GM23248 (cell line): ENCODE measurements around the gene CLDN22. TPM values are rescaled to one million over a fixed set of nuclear protein-coding genes. Genes with fewer than 3 reads are reported as not detected.

ENCODE experiments used
- DNase-seq: peaks from one replicate; pipeline ENCODE4 v3.0.0-alpha.2; 2015
- H2AFZ ChIP-seq: fragments of 200-600 bp; sonication (generic); 2 replicates; pipeline ENCODE4 v1.6.1; 2016; ENCODE audit warnings: antibody characterized with exemption
- H3F3A ChIP-seq: fragments of 200-600 bp; sonication (generic); 2 replicates; pipeline ENCODE4 v1.6.1; 2016; ENCODE audit warnings: mild to moderate bottlenecking, antibody characterized with exemption, mixed run types; ENCODE audit not compliant: insufficient read depth
- H3K27ac ChIP-seq: fragments of 200-600 bp; sonication (generic); 2 replicates; pipeline ENCODE4 v1.5.1; 2016; ENCODE audit warnings: mild to moderate bottlenecking
- H3K27me3 ChIP-seq: fragments of 200-600 bp; sonication (generic); replicated peaks from 2 replicates; pipeline ENCODE4 v1.6.1; 2016; ENCODE audit warnings: mild to moderate bottlenecking; ENCODE audit not compliant: insufficient read depth
- H3K36me3 ChIP-seq: fragments of 200-600 bp; sonication (generic); 2 replicates; pipeline ENCODE4 v1.6.1; 2016; ENCODE audit warnings: low read depth, mild to moderate bottlenecking
- H3K4me1 ChIP-seq: fragments of 200-600 bp; sonication (generic); 2 replicates; pipeline ENCODE4 v1.6.1; 2016; ENCODE audit warnings: mild to moderate bottlenecking; ENCODE audit not compliant: insufficient read depth
- H3K4me2 ChIP-seq: fragments of 200-600 bp; sonication (generic); one replicate; pipeline ENCODE4 v1.6.1; 2016; ENCODE audit warnings: mild to moderate bottlenecking; ENCODE audit not compliant: unreplicated experiment
- H3K4me3 ChIP-seq: fragments of 200-600 bp; sonication (generic); 2 replicates; pipeline ENCODE4 v1.5.1; 2016; ENCODE audit warnings: mild to moderate bottlenecking
- H3K79me2 ChIP-seq: fragments of 200-600 bp; sonication (generic); 2 replicates; pipeline ENCODE4 v1.6.1; 2016; ENCODE audit warnings: mild to moderate bottlenecking; ENCODE audit not compliant: insufficient read depth
- H3K9ac ChIP-seq: fragments of 200-600 bp; sonication (generic); 2 replicates; pipeline ENCODE4 v1.6.1; 2016; ENCODE audit warnings: mild to moderate bottlenecking
- H3K9me2 ChIP-seq: fragments of 200-600 bp; sonication (generic); 2 replicates; pipeline ENCODE4 v1.6.1; 2016; ENCODE audit warnings: mixed run types, mild to moderate bottlenecking, moderate library complexity; ENCODE audit not compliant: insufficient read depth
- H3K9me3 ChIP-seq: fragments of 200-600 bp; sonication (generic); one replicate; pipeline ENCODE4 v1.6.1; 2017; ENCODE audit warnings: low read depth
- H4K20me1 ChIP-seq: fragments of 200-600 bp; sonication (generic); 2 replicates; pipeline ENCODE4 v1.6.0; 2016; ENCODE audit not compliant: insufficient read depth
- EZH2 ChIP-seq: fragments of 200-600 bp; sonication (generic); IDR thresholded peaks from 2 replicates; pipeline ENCODE4 v1.6.1; 2018; ENCODE audit warnings: antibody characterized with exemption, mild to moderate bottlenecking; ENCODE audit not compliant: insufficient read depth, poor library complexity, severe bottlenecking
- EZH2phosphoT487 ChIP-seq: fragments of 200-600 bp; sonication (generic); IDR thresholded peaks from 2 replicates; pipeline ENCODE4 v1.6.1; 2018; ENCODE audit warnings: antibody characterized with exemption, moderate library complexity, mild to moderate bottlenecking, low read depth; ENCODE audit not compliant: insufficient read depth
- WGBS, 2 experiments: methylation state at CpG; one replicate each; pipeline ENCODE4 v1.1.6; 2015 to 2017; ENCODE audit warnings: low lambda C conversion rate in 2 of 2, low coverage in 1 of 2; ENCODE audit errors: missing lambda C conversion rate in 2 of 2; 5-methylcytosine and 5-hydroxymethylcytosine counted together
- in situ Hi-C: fragments of 300-500 bp; cut with MboI; formaldehyde crosslinking; loops from 2 replicates; pipeline ENCODE4 v1.15.0; 2020
- polyA plus RNA-seq: library from polyadenylated mRNA; unstranded; fragments of >200 nt; fragmentation: Nextera tagmentation; extraction: Ambion mirVana; gene quantifications from 2 replicates; pipeline ENCODE4 v1.2.1, GENCODE V29; 2016
- total RNA-seq: library from RNA; depleted of rRNA; stranded (reverse); fragments of >200 nt; shearing (Covaris generic); gene quantifications from 2 replicates; pipeline ENCODE4 v1.2.3, GENCODE V29; 2014

CLDN22 gene
- total and polyA plus RNA-seq, 2 experiments from 2014 or later = not detected

GRCh38 chr4:183297675-183298074, 22.4 kb downstream of the CLDN22 start:
- no peaks in the 10 kb centered on the region for H3K4me1 ChIP-seq
- H4K20me1 ChIP-seq = 0 out of 2 replicates have a peak, but pooled peaks cover 4% of the 10 kb centered on the region
- no peak for TF ChIP-seq EZH2phosphoT487
- TF ChIP-seq EZH2 = no peak
- no peak overlapping the region for H3K27ac ChIP-seq
- H3K9me2 ChIP-seq = no peaks in the 10 kb centered on the region
- no peaks in the 10 kb centered on the region for H3K9me3 ChIP-seq
- H2AFZ ChIP-seq = no peak overlapping the region
- no peak for DNase-seq
- H3K36me3 ChIP-seq = peaks cover 59% of the 10 kb centered on the region
- H3K4me2 ChIP-seq = no peak overlapping the region
- 0 out of 2 replicates have a peak, but pooled peaks cover 3% of the 10 kb centered on the region for H3F3A ChIP-seq
- 0 out of 2 replicates have a peak, but pooled peaks cover 6% of the 10 kb centered on the region for H3K79me2 ChIP-seq
- no peak overlapping the region for H3K4me3 ChIP-seq
- no peaks in the 10 kb centered on the region for H3K27me3 ChIP-seq
- in situ Hi-C loops = no loop called here
- no peak overlapping the region for H3K9ac ChIP-seq
- 89 to 96% methylated on average over 3 of the region's 3 CpGs for WGBS, 2 experiments

- Histone ChIP-seq H3K4me1 (no peaks in the 10 kb centered on the region), H3K9me3 (no peaks in the 10 kb centered on the region), H3F3A (peaks cover 6% of the 10 kb centered on the region; the same call in 1 of the 2 replicates), H3K27ac (no peak overlapping the region), H3K27me3 (no peaks in the 10 kb centered on the region), H3K9ac (no peak overlapping the region), H2AFZ (no peak overlapping the region), H3K4me3 (no peak overlapping the region), H3K79me2 (peaks cover 9% of the 10 kb centered on the region; the same call in 1 of the 2 replicates), H3K9me2 (no peaks in the 10 kb centered on the region), H3K4me2 (no peak overlapping the region), H3K36me3 (peaks cover 65% of the 10 kb centered on the region), H4K20me1 (0 out of 2 replicates have a peak, but pooled peaks cover 4% of the 10 kb centered on the region)
- DNase-seq = no peak
- in situ Hi-C loops = no loop called here
- 87% methylated on average over 10 of the region's 10 CpGs for WGBS, 2 experiments
- no peak for TF ChIP-seq EZH2
- TF ChIP-seq EZH2phosphoT487 = no peak
Observed at GRCh38 chr4:183295711-183296110, 24.4 kb downstream of the CLDN22 start.

GRCh38 chr4:183291070-183291469, 29.0 kb downstream of the CLDN22 start:
- TF ChIP-seq EZH2phosphoT487 (no peak), EZH2 (no peak)
- Histone ChIP-seq H3K4me1 (no peaks in the 10 kb centered on the region), H3K4me2 (no peak overlapping the region), H3K36me3 (peaks cover 88% of the 10 kb centered on the region), H3K9ac (no peak overlapping the region), H3F3A (peaks cover 6% of the 10 kb centered on the region; the same call in 1 of the 2 replicates), H3K4me3 (no peak overlapping the region), H3K27ac (no peak overlapping the region), H4K20me1 (0 out of 2 replicates have a peak, but pooled peaks cover 4% of the 10 kb centered on the region), H3K27me3 (no peaks in the 10 kb centered on the region), H3K79me2 (peaks cover 9% of the 10 kb centered on the region; the same call in 1 of the 2 replicates), H3K9me2 (no peaks in the 10 kb centered on the region), H2AFZ (no peak overlapping the region), H3K9me3 (no peaks in the 10 kb centered on the region)
- no peak for DNase-seq
- in situ Hi-C loops = no loop called here
- WGBS, 2 experiments = 96 to 98% methylated on average over 2 of the region's 2 CpGs

- Histone ChIP-seq H3K4me2 (no peak overlapping the region), H3K27me3 (no peaks in the 10 kb centered on the region), H3K79me2 (peaks cover 3% of the 10 kb centered on the region; the same call in 1 of the 2 replicates), H2AFZ (no peak overlapping the region), H3K27ac (no peak overlapping the region), H3K36me3 (peaks cover 86% of the 10 kb centered on the region), H3K9me3 (no peaks in the 10 kb centered on the region), H3F3A (peaks cover 6% of the 10 kb centered on the region; the same call in 1 of the 2 replicates), H3K9ac (no peak overlapping the region), H4K20me1 (0 out of 2 replicates have a peak, but pooled peaks cover 3% of the 10 kb centered on the region), H3K4me1 (peaks cover 8% of the 10 kb centered on the region), H3K9me2 (no peaks in the 10 kb centered on the region), H3K4me3 (no peak overlapping the region)
- peak; percentile 39 for DNase-seq
- 97 to 99% methylated on average over 5 of the region's 5 CpGs for WGBS, 2 experiments
- in situ Hi-C loops = no loop called here
- TF ChIP-seq EZH2 = no peak
- TF ChIP-seq EZH2phosphoT487 = no peak
Observed at GRCh38 chr4:183289688-183290087, 30.4 kb downstream of the CLDN22 start.
